OCI-LY3 (cell line): ENCODE results near the gene KDM2A.
A peak's percentile ranks its signal among the peaks of the same experiment; 100 is the strongest.

ENCODE experiments used
- H2AFZ ChIP-seq: fragments of 200-600, 300-600 bp; shearing (Covaris generic); 2 replicates; pipeline ENCODE4 v1.6.0; 2014; ENCODE audit warnings: antibody characterized with exemption, low read depth, low read length
- H3K27ac ChIP-seq: fragments of 200-600, 300-600 bp; sonication (generic); 2 replicates; pipeline ENCODE4 v1.5.1; 2014; ENCODE audit warnings: mild to moderate bottlenecking, low read length, moderate library complexity, mixed read lengths
- H3K27me3 ChIP-seq: fragments of 200-600, 300-600 bp; sonication (generic); 2 replicates; pipeline ENCODE4 v1.6.1; 2014; ENCODE audit warnings: low read depth, low read length, mixed read lengths
- H3K36me3 ChIP-seq: fragments of 200-600, 300-600 bp; sonication (generic); replicated peaks from 2 replicates; pipeline ENCODE3; 2014; ENCODE audit warnings: low read depth, low read length, mixed read lengths
- H3K4me1 ChIP-seq: fragments of 300-600, 200-600 bp; sonication (generic); 2 replicates; pipeline ENCODE4 v1.6.1; 2014; ENCODE audit warnings: low read length, mixed read lengths
- H3K4me2 ChIP-seq: fragments of 200-600, 300-600 bp; sonication (generic); 2 replicates; pipeline ENCODE4 v1.6.1; 2014; ENCODE audit warnings: low read length, mixed read lengths
- H3K4me3 ChIP-seq: fragments of 300-600, 200-600 bp; sonication (generic); 2 replicates; pipeline ENCODE4 v1.5.1; 2014; ENCODE audit warnings: antibody characterized with exemption, mild to moderate bottlenecking, low read length, moderate library complexity
- H3K79me2 ChIP-seq: fragments of 300-600, 200-600 bp; shearing (Covaris generic); 2 replicates; pipeline ENCODE4 v1.6.1; 2014; ENCODE audit warnings: mild to moderate bottlenecking, low read length, mixed read lengths
- H3K9ac ChIP-seq: fragments of 300-600, 200-600 bp; shearing (Covaris generic); 2 replicates; pipeline ENCODE4 v1.6.0; 2014; ENCODE audit warnings: mild to moderate bottlenecking, low read length, moderate library complexity
- H3K9me3 ChIP-seq: fragments of 200-600, 300-600 bp; shearing (Covaris generic); 2 replicates; pipeline ENCODE4 v1.6.1; 2014; ENCODE audit warnings: low read length, mixed read lengths; ENCODE audit not compliant: insufficient read depth
- H4K20me1 ChIP-seq: fragments of 200-600, 300-600 bp; sonication (generic); 2 replicates; pipeline ENCODE4 v1.6.1; 2016; ENCODE audit warnings: low read length, mixed read lengths; ENCODE audit not compliant: insufficient read depth
- EZH2phosphoT487 ChIP-seq: fragments of 200-600 bp; shearing (Covaris generic); IDR thresholded peaks from 2 replicates; pipeline ENCODE4 v1.6.1; 2018; ENCODE audit warnings: antibody characterized with exemption, mixed run types, low read depth
- TF ChIP-seq, protein P1 (sequence below): fragments of 200-600, 300-600 bp; sonication (generic); IDR thresholded peaks from 2 replicates; pipeline ENCODE4 v1.5.1; 2014; ENCODE audit warnings: antibody characterized with exemption, low read length, low read depth

The KDM2A gene

DNA sequence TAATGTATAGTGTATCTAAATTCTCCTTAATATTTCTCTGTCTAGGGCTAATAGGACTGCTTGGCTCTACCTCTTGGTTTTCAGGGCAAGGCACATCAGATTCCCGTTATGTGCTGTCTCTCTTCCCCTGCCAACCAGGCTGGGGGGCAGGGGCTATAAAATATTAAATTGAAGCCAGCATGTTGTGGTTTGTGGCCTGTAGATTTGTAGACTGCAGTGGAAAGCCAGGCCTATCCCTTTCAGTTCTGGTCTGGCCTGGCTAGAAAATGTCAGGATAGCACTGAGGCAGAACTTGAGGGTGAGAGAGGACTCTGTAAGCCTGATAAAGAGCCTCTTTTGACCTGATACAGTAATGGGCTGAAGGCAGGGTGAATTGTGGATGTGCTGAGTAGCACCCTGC is 132.8 kb downstream of the KDM2A start:
- no peak overlapping the region for H3K27ac ChIP-seq
- no peaks in the 10 kb centered on the region for H3K9me3 ChIP-seq
- peaks cover 47% of the 10 kb centered on the region for H3K79me2 ChIP-seq
- H3K36me3 ChIP-seq: peaks cover 93% of the 10 kb centered on the region
- H2AFZ ChIP-seq: no peak overlapping the region
- H3K27me3 ChIP-seq: no peaks in the 10 kb centered on the region
- TF ChIP-seq, protein P1, sequence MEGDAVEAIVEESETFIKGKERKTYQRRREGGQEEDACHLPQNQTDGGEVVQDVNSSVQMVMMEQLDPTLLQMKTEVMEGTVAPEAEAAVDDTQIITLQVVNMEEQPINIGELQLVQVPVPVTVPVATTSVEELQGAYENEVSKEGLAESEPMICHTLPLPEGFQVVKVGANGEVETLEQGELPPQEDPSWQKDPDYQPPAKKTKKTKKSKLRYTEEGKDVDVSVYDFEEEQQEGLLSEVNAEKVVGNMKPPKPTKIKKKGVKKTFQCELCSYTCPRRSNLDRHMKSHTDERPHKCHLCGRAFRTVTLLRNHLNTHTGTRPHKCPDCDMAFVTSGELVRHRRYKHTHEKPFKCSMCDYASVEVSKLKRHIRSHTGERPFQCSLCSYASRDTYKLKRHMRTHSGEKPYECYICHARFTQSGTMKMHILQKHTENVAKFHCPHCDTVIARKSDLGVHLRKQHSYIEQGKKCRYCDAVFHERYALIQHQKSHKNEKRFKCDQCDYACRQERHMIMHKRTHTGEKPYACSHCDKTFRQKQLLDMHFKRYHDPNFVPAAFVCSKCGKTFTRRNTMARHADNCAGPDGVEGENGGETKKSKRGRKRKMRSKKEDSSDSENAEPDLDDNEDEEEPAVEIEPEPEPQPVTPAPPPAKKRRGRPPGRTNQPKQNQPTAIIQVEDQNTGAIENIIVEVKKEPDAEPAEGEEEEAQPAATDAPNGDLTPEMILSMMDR: no peak
- no peak for TF ChIP-seq EZH2phosphoT487
- H3K4me1 ChIP-seq: no peaks in the 10 kb centered on the region
- no peak overlapping the region for H3K9ac ChIP-seq
- no peak overlapping the region for H3K4me2 ChIP-seq
- peaks cover 68% of the 10 kb centered on the region for H4K20me1 ChIP-seq
- no peak overlapping the region for H3K4me3 ChIP-seq

DNA sequence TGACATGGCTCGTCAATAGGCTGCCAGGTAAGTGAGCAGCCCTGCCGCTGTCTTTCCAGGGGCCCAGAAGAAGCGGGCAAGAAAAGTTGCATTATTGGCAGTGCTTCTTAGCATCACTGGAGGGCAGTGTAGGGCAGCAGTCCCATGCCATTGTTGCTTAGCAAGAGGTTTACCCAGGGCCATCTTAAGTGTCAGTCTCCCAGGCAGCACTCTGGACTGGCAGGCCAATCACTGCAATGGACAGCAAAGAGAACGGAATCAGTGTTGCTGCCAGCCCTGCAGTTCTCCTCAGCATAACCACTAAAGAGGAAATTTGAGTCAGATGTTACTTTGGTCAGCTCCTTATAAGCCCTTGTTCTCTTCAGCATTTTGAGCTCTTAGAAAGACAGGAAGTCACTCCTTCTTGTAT is 133.8 kb downstream of the KDM2A start:
- no peak overlapping the region for H3K9ac ChIP-seq
- H3K27ac ChIP-seq: no peak overlapping the region
- H3K4me3 ChIP-seq: no peak overlapping the region
- peaks cover 42% of the 10 kb centered on the region for H3K79me2 ChIP-seq
- TF ChIP-seq EZH2phosphoT487: no peak
- TF ChIP-seq, protein P1: peak; percentile 45
- H2AFZ ChIP-seq: no peak overlapping the region
- no peaks in the 10 kb centered on the region for H3K9me3 ChIP-seq
- H4K20me1 ChIP-seq: peaks cover 71% of the 10 kb centered on the region
- H3K36me3 ChIP-seq: peaks cover 93% of the 10 kb centered on the region
- no peaks in the 10 kb centered on the region for H3K27me3 ChIP-seq
- H3K4me1 ChIP-seq: no peaks in the 10 kb centered on the region
- no peak overlapping the region for H3K4me2 ChIP-seq

DNA sequence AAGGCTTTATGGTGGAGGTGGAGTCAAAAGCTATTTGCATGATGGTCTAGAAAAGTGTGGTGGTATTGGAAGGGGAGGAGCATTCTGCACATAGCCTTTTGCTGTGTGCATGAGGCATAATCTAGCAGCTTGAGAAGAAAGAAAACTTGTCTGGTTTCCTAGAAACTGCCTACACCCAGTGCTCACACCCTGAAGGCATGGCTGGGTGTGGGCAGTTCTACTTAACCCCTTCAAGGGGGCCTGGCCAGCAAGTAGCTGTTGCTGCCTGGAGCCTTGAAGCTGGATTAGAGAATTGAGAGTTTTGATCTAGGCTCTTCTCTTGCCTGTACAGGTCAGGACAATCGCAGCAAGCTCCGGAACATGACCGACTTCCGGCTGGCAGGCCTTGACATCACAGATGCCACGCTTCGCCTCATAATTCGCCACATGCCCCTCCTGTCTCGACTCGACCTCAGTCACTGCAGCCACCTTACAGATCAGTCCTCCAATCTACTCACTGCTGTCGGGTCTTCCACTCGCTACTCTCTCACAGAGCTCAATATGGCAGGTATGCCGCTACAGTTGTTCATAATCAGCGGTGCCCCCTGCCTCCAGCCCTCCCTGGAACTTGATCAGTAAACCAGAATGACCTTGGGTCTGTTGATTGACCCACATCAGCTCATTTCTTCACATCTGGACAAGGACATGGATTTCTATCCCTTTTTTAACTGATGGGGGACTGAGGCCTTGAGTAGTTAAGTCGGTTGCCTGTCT is 135.0 kb downstream of the KDM2A start:
- no peaks in the 10 kb centered on the region for H3K4me1 ChIP-seq
- no peak overlapping the region for H3K4me3 ChIP-seq
- no peak overlapping the region for H3K9ac ChIP-seq
- H3K27ac ChIP-seq: no peak overlapping the region
- TF ChIP-seq, protein P1: no peak
- no peak for TF ChIP-seq EZH2phosphoT487
- H3K27me3 ChIP-seq: no peaks in the 10 kb centered on the region
- peaks cover 59% of the 10 kb centered on the region for H4K20me1 ChIP-seq
- no peaks in the 10 kb centered on the region for H3K9me3 ChIP-seq
- H3K36me3 ChIP-seq: peaks cover 84% of the 10 kb centered on the region
- no peak overlapping the region for H2AFZ ChIP-seq
- H3K79me2 ChIP-seq: peaks cover 30% of the 10 kb centered on the region
- H3K4me2 ChIP-seq: no peak overlapping the region

DNA sequence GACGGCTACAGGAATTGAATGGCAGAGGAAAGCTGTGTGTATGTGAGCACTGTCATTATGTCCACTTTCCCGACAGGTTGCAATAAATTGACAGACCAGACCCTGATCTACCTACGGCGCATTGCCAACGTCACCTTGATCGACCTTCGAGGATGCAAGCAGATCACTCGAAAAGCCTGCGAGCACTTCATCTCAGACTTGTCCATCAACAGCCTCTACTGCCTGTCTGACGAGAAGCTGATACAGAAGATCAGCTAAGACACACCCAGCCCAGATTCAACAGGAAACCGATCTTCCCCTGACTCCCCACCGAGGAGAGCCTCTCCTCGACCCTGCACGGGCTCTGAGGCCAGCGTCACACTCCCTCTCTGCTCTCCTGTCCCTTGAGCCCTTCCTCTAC is 135.7 kb downstream of the KDM2A start:
- Histone ChIP-seq H3K4me1 (no peaks in the 10 kb centered on the region), H3K9ac (no peak overlapping the region), H3K9me3 (no peaks in the 10 kb centered on the region), H3K4me2 (no peak overlapping the region), H3K79me2 (peaks cover 22% of the 10 kb centered on the region; the same call in 1 of the 2 replicates), H4K20me1 (peaks cover 54% of the 10 kb centered on the region), H3K27me3 (no peaks in the 10 kb centered on the region), H3K36me3 (peaks cover 77% of the 10 kb centered on the region), H3K4me3 (no peak overlapping the region), H3K27ac (no peak overlapping the region), H2AFZ (no peak overlapping the region)
- no peak for TF ChIP-seq EZH2phosphoT487
- TF ChIP-seq, protein P1: no peak
